ENCODE results near the gene PRRC2C.

DNA sequence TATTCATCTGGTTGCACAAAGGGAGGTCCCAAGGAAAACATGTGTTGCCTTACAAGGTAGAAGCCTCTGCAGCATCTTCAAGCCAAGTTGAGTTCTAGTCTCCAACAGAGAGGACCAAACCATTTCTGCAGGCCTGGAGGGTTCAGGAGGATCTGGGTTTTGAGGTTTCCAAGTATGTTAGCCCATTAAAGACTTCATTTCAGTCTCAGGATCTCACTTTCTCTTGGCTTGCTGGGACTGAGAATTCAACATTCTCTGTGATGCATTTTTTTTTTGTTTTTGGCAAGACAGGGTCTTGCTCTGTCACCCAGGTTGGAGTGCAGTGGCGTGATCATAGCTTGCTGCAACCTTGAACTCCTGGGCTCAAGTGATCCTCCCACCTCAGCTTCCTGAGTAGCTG is 128.0 kb downstream of the PRRC2C start:
- TF ChIP-seq, protein P1, sequence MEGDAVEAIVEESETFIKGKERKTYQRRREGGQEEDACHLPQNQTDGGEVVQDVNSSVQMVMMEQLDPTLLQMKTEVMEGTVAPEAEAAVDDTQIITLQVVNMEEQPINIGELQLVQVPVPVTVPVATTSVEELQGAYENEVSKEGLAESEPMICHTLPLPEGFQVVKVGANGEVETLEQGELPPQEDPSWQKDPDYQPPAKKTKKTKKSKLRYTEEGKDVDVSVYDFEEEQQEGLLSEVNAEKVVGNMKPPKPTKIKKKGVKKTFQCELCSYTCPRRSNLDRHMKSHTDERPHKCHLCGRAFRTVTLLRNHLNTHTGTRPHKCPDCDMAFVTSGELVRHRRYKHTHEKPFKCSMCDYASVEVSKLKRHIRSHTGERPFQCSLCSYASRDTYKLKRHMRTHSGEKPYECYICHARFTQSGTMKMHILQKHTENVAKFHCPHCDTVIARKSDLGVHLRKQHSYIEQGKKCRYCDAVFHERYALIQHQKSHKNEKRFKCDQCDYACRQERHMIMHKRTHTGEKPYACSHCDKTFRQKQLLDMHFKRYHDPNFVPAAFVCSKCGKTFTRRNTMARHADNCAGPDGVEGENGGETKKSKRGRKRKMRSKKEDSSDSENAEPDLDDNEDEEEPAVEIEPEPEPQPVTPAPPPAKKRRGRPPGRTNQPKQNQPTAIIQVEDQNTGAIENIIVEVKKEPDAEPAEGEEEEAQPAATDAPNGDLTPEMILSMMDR (IDR thresholded peaks at IDR 0.05) = no peak
- TF ChIP-seq POLR2A (IDR thresholded peaks at IDR 0.05) = no peak

Data from testis (tissue), 2 donors.